NCI-H510A (cell line): ENCODE measurements around the gene PAWR.
A peak's percentile ranks its signal among the peaks of the same experiment; 100 is the strongest.

Experiments used
- DNase-seq: peaks from one replicate; lab custom pipeline; 2025; lab: John Stamatoyannopoulos, UW

Gene PAWR

DNA sequence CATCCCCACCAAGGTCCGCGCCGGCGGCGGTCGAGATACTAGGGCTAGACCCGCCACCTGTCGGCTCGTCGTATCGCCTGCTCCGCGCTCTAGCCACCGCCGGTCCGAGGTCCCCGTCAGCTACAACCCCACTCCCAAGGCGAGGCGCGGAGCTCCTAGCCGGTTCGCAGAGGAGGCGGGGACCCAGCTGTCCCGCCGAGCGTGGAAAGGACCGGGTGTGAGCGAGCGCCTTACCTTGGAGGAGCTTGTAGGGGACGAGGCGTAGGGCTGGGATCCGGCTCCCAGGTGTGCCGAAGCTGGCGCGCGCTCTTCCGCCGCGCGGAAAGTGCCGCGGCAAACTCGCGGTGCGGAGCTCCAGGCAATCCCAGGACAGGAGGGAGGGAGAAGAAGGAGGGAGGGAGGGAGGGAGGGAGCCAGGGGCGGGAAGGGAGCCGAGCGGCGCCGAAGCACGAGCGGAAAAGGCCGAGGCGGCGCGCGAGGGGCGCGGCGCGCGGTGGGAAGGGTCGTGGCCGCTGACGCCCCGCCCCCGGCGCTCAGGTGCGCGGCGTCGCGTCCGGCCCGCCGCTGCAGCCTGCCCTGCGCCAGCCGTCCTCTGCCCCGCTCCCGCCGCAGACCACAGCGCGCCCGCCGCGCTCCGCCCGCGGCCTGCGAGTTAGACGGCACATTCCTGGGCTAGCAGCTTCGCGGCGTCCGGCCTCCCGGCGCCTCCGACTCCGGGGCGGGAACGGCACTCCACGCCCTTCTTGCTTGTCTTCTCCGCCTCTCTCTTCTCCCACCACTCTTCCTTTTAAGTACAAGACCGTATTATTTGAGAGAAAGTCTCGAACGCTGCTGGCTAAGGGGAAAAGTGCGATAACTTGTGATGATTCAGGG, at the start of gene PAWR:
TSS of gene PAWR (minus strand) at position 327 of the 873 bp plus-strand sequence. CDS start 720 bp downstream, outside the sequence.
- DNase-seq = peak; percentile 94

- DNase-seq = peak; percentile 40
Observed at GRCh38 chr12:79737875-79738718, 47.3 kb upstream of the PAWR start.

GRCh38 chr12:79732638-79733037, 41.9 kb upstream of the PAWR start:
- DNase-seq = no peak

- no peak for DNase-seq
Observed at GRCh38 chr12:79725987-79726386, 35.2 kb upstream of the PAWR start.

GRCh38 chr12:79717006-79717405, 26.2 kb upstream of the PAWR start:
- no peak for DNase-seq

DNA sequence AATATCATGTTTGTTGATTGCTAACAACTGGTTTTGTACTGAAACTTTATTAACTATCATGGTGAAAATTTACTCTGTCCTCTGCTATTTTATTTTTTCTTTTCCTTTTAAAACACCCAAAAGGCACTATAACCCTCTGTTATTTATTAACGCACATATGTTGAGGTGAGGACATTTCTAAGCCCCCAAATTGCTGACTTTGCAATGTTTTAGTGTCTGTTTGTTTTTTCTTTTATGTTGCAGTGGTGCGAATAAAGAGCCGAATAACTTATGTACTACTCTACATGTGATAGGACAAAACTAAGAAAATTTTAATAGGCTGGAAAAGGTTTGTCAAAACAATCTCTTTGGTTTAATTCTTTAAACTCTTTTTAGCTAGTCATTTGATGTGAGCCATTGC, 24.5 kb upstream of the PAWR start:
- DNase-seq = no peak

- no peak for DNase-seq
Observed at GRCh38 chr12:79710707-79711483, 20.1 kb upstream of the PAWR start.

DNA sequence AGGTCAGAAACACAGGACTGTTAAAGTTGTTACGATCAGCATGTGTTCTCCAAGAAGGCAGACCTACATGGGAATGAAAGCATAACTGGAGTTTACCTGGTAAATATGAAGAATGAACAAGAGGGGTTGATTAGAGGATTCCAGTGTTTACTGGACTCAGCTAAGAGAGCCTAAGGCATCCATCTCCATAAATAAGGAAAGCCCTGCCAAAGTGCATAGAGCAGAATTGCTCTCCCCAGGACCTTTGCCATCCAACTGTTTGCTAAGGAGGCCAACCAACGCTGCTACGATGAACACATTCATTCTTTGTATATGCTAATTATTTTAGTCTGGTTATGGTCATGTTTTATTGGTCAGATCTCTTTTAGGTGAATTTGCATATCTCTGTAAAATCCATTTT, 17.1 kb upstream of the PAWR start:
- no peak for DNase-seq

DNA sequence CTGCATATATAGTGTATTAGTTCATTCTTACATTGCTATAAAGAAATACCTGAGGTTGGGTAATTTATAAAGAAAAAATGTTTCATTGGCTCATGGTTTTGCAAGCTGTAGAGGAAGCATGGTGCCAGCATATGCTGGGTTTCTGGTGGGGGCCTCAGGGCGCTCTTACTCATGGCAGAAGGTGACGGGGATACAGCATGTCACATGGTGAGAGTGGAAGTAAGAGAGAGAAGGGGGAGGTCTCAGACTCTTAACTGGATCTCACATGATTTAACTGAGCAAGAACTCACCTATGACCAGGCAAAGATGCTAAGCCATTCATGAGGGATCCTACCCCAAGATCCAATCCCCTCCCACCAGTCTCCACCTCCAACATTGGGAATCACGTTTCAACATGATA, 15.9 kb upstream of the PAWR start:
- no peak for DNase-seq

GRCh38 chr12:79706156-79706555, 15.4 kb upstream of the PAWR start:
- DNase-seq = no peak

GRCh38 chr12:79698966-79699365, 8.2 kb upstream of the PAWR start:
- DNase-seq = no peak

GRCh38 chr12:79696416-79696815, 5.7 kb upstream of the PAWR start:
- no peak for DNase-seq

GRCh38 chr12:79692860-79693577, 2.3 kb upstream of the PAWR start:
- no peak for DNase-seq

- peak; percentile 11 for DNase-seq
Observed at GRCh38 chr12:79691511-79692248, 916 bp upstream of the PAWR start.

DNA sequence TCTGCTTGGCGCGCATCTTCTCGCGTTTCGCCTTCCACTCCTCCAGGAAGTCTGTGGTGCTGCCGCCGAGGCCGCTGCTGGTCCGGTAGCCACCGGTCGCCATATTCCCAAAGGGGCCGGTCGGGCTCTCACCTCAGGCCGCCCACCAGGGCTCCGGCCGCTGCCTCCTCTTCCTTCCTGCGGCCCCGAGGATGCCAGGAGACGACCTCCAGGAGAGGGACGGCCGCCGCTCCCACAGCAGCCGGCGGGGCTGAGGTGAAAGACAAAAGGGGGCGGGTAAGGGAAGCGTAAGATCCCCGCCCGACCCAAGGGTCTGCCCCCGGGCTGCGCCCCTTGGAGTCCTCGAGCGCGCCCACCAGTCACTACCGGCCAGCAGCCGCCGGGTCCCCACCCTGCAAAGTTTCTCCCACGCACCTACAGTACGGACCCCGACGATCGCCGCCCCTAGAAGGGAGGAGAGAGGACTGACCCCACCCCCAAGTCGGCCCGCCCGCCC, 574 bp downstream of the PAWR start:
- peak; percentile 61 for DNase-seq

- DNase-seq = peak; percentile 61
Observed at GRCh38 chr12:79689477-79690141, 1.2 kb downstream of the PAWR start.

DNA sequence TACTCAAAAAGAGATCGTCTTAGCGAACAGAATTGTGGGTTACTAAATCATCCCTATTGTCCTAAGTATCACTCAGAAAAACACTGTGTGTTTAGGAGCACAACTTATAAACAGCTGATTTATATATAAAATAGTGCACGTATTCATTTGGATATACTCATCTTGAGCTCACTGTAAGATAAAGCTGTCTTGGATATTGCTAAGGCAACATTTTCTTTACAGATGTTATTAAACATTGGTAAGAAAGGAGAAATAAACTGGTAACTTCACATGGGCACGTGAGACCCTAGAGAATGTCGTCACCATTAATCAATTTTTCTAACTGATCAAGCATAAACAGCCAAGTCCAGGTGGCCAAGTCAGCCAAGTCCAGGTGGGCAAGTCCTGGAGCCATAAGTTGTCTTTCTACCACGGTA, 1.7 kb downstream of the PAWR start:
- no peak for DNase-seq

- DNase-seq = no peak
Observed at GRCh38 chr12:79688376-79689060, 2.2 kb downstream of the PAWR start.

- DNase-seq = no peak
Observed at GRCh38 chr12:79687711-79688260, 3.0 kb downstream of the PAWR start.
